OCI-LY7 (cell line): Measurements from ENCODE around the gene ZBTB20.

Experiments
- CTCF ChIP-seq: fragments of 200-600 bp; sonication (generic); conservative IDR thresholded peaks from 2 replicates; pipeline ENCODE4 v1.5.1; 2014; ENCODE audit warnings: mild to moderate bottlenecking, antibody characterized with exemption, low read length, moderate library complexity, mixed read lengths
- EZH2phosphoT487 ChIP-seq: fragments of 200-600 bp; sonication (generic); IDR thresholded peaks from 2 replicates; pipeline ENCODE4 v1.6.1; 2018; ENCODE audit warnings: low read depth, borderline replicate concordance, mild to moderate bottlenecking, mixed run types, antibody characterized with exemption, low read length, moderate library complexity, mixed read lengths

GRCh38 chr3:115072265-115073021 is 74.6 kb downstream of the ZBTB20 start:
- TF ChIP-seq CTCF (no peak), EZH2phosphoT487 (no peak)
